Activated CD4-positive, alpha-beta T cell treated with anti-CD3 and anti-CD28 coated beads, Interleukin-2, amount 10 ng/mL, durations not matched to agents 7 days and 5 days (primary cell): ENCODE data around the gene CHST1. TPM values are rescaled to one million over a fixed set of nuclear protein-coding genes. Genes with fewer than 3 reads are reported as not detected.

Experiments
- CTCF ChIA-PET: fragments of 350-600 bp; sonication (Branson Sonifier 250); formaldehyde crosslinking; loops from one replicate; lab custom pipeline; 2021; ENCODE audit warnings: antibody characterized with exemption; lab: Charles Lee
- POLR2A ChIA-PET: fragments of 350-600 bp; sonication (Branson Sonifier 250); formaldehyde crosslinking; loops from one replicate; lab custom pipeline; 2021; ENCODE audit warnings: antibody characterized with exemption; lab: Charles Lee
- DNase-seq: peaks from one replicate; pipeline ENCODE4 v3.0.0-alpha.2; 2020
- H3K27ac Mint-ChIP-seq: one replicate; pipeline ENCODE4 v1.8.0; 2021; ENCODE audit warnings: mild to moderate bottlenecking, moderate library complexity, mixed read lengths
- H3K27me3 Mint-ChIP-seq: one replicate; pipeline ENCODE4 v1.8.0; 2021; ENCODE audit warnings: mixed read lengths
- H3K36me3 Mint-ChIP-seq: one replicate; pipeline ENCODE4 v1.8.0; 2021; ENCODE audit warnings: low read depth, mixed read lengths
- H3K4me1 Mint-ChIP-seq: one replicate; pipeline ENCODE4 v1.8.0; 2021; ENCODE audit warnings: mixed read lengths
- H3K4me3 Mint-ChIP-seq: one replicate; pipeline ENCODE4 v1.8.0; 2021; ENCODE audit warnings: mild to moderate bottlenecking, moderate library complexity, mixed read lengths
- H3K9me3 Mint-ChIP-seq: one replicate; pipeline ENCODE4 v1.8.0; 2021; ENCODE audit warnings: mixed read lengths
- total RNA-seq, 2 experiments: library from RNA; stranded (reverse); gene quantifications; one replicate each; pipeline ENCODE4 v1.2.3, GENCODE V29; 2021

Gene CHST1
- total RNA-seq, 2 experiments from 2014 or later = not detected

DNA sequence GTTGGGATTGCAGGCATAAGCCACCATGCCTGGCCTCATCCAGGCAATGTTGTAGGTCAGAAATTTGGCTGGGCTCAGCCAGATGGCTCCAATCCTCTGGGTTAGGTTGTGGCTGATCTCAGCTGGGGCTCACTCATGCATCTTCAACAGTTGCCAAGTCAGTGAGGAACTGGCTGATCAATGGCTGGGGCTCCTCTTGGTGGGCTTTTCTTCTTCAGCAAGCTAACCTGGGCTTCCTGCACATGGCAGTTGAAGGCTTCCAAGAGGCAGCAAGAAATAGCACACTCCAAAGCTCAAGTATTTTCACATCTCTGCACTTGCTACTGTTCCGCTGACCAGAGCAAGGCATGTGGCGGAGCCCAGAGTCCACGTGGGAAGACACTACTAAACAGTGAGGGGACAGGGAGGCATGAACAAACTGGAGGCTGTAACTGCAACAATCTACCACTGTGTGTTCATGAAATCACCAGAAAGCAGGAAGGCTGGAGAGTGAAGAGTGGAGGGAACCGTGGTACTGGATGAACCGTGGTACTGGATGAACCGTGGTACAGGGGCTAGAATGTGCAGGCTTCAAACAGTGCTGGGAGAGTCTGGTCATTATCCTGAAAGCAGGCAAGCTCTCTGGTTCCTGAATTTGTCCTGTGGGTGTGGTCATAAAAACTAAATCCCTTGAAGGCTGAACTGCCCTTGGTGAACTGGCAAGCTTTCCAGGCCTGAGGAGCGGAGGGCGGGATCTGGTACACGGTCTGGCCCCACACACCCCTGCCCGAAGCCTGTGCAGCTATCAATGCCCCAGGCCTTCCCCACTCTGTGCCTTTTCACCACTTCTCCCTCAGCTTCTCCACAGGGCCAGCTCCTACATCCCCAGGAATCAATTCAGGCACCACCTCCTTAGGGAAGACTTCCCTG, 20.2 kb downstream of the CHST1 start:
- no peaks in the 10 kb centered on the region for H3K4me1 Mint-ChIP-seq
- H3K27ac Mint-ChIP-seq = no peak overlapping the region
- POLR2A ChIA-PET = no interaction called here
- H3K36me3 Mint-ChIP-seq = no peaks in the 10 kb centered on the region
- CTCF ChIA-PET = interaction anchor here (0.6 kb wide), 1 partner anchor 295 kb away, joined by 3 read pairs; no protein-coding TSS in a partner anchor
- no peak overlapping the region for H3K4me3 Mint-ChIP-seq
- no peaks in the 10 kb centered on the region for H3K9me3 Mint-ChIP-seq
- peaks cover 11% of the 10 kb centered on the region for H3K27me3 Mint-ChIP-seq
- no peak for DNase-seq

GRCh38 chr11:45643598-45644260, 21.7 kb downstream of the CHST1 start:
- Mint-ChIP-seq H3K4me1 (no peaks in the 10 kb centered on the region), H3K27me3 (peaks cover 19% of the 10 kb centered on the region), H3K4me3 (no peak overlapping the region), H3K9me3 (no peaks in the 10 kb centered on the region), H3K27ac (no peak overlapping the region), H3K36me3 (no peaks in the 10 kb centered on the region)
- ChIA-PET POLR2A (no interaction called here), CTCF (interaction anchor here (0.8 kb wide), 1 partner anchor 11 kb away, joined by 5 read pairs; no protein-coding TSS in a partner anchor)
- DNase-seq = no peak

DNA sequence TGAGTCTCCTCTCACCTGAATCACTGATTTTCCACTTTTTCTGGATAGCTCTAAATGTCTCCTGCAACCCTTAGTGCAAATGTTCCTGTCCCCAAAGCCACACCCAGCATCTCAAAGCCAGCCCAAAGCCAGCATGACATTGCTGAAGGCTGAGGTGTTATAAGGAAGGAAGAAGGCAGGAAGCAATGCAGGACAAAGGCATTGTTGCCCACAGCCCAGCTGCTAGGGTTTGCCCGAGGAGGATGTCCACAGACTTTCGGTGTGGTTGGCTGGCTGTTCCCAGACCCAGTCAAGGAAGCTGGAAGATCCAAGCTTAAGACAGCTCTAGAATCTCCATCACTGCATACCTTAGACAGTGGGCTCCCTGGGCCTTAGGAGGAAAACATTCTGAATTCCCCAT, 23.5 kb downstream of the CHST1 start:
- no peaks in the 10 kb centered on the region for H3K4me1 Mint-ChIP-seq
- ChIA-PET CTCF (interaction anchor here (1.3 kb wide), 2 partner anchors 13 to 15 kb away, joined by 4 read pairs; no protein-coding TSS in a partner anchor), POLR2A (no interaction called here)
- no peak for DNase-seq
- H3K9me3 Mint-ChIP-seq = no peaks in the 10 kb centered on the region
- no peaks in the 10 kb centered on the region for H3K36me3 Mint-ChIP-seq
- H3K27me3 Mint-ChIP-seq = peaks cover 27% of the 10 kb centered on the region
- no peak overlapping the region for H3K27ac Mint-ChIP-seq
- no peak overlapping the region for H3K4me3 Mint-ChIP-seq

GRCh38 chr11:45638051-45638450, 27.4 kb downstream of the CHST1 start:
- Mint-ChIP-seq H3K36me3 (no peaks in the 10 kb centered on the region), H3K27ac (no peak overlapping the region), H3K4me3 (no peak overlapping the region), H3K27me3 (peaks cover 26% of the 10 kb centered on the region), H3K4me1 (no peaks in the 10 kb centered on the region), H3K9me3 (no peaks in the 10 kb centered on the region)
- CTCF ChIA-PET = no interaction called here
- POLR2A ChIA-PET = no interaction called here
- no peak for DNase-seq

DNA sequence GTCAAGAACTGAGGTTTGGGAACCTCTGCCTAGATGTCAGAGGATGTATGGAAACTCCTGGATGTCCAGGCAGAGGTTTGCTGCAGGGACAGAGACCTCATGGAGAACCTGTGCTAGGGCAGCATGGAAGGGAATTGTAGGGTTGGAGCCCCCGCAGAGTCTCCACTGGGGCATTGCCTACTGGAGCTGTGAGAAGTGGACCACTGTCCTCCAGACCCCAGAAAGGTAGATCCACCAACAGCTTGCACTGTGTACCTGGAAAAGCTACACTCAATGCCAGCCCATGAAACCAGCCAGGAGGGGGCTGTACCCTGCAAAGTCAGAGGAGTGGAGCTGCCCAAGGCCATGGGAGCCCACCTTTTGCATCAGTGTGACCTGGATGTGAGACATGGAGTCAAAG, 29.5 kb downstream of the CHST1 start:
- Mint-ChIP-seq H3K27me3 (peaks cover 37% of the 10 kb centered on the region), H3K27ac (no peak overlapping the region), H3K4me1 (no peaks in the 10 kb centered on the region), H3K4me3 (no peak overlapping the region), H3K9me3 (no peaks in the 10 kb centered on the region), H3K36me3 (no peaks in the 10 kb centered on the region)
- POLR2A ChIA-PET = no interaction called here
- no peak for DNase-seq
- CTCF ChIA-PET = no interaction called here

GRCh38 chr11:45625611-45626010, 39.8 kb downstream of the CHST1 start:
- Mint-ChIP-seq H3K27me3 (peaks cover 13% of the 10 kb centered on the region), H3K4me3 (no peak overlapping the region), H3K36me3 (no peaks in the 10 kb centered on the region), H3K4me1 (no peaks in the 10 kb centered on the region), H3K9me3 (peaks cover 3% of the 10 kb centered on the region), H3K27ac (no peak overlapping the region)
- ChIA-PET CTCF (interaction anchor here (0.6 kb wide), 1 partner anchor 189 kb away, joined by 3 read pairs; no protein-coding TSS in a partner anchor), POLR2A (no interaction called here)
- no peak for DNase-seq

- DNase-seq = no peak
- Mint-ChIP-seq H3K9me3 (peaks cover 5% of the 10 kb centered on the region), H3K4me1 (no peaks in the 10 kb centered on the region), H3K4me3 (no peak overlapping the region), H3K27ac (no peak overlapping the region), H3K27me3 (peaks cover 6% of the 10 kb centered on the region), H3K36me3 (no peaks in the 10 kb centered on the region)
- ChIA-PET POLR2A (interaction anchor here (0.6 kb wide), 1 partner anchor 30 kb away, joined by 6 read pairs; no protein-coding TSS in a partner anchor), CTCF (no interaction called here)
These were observed 41.3 kb downstream of the CHST1 start for GRCh38 chr11:45624095-45624494.

GRCh38 chr11:45622861-45623260, 42.6 kb downstream of the CHST1 start:
- POLR2A ChIA-PET = no interaction called here
- Mint-ChIP-seq H3K9me3 (peaks cover 5% of the 10 kb centered on the region), H3K36me3 (no peaks in the 10 kb centered on the region), H3K27me3 (peaks cover 7% of the 10 kb centered on the region), H3K4me1 (no peaks in the 10 kb centered on the region), H3K4me3 (no peak overlapping the region), H3K27ac (no peak overlapping the region)
- CTCF ChIA-PET = no interaction called here
- no peak for DNase-seq

DNA sequence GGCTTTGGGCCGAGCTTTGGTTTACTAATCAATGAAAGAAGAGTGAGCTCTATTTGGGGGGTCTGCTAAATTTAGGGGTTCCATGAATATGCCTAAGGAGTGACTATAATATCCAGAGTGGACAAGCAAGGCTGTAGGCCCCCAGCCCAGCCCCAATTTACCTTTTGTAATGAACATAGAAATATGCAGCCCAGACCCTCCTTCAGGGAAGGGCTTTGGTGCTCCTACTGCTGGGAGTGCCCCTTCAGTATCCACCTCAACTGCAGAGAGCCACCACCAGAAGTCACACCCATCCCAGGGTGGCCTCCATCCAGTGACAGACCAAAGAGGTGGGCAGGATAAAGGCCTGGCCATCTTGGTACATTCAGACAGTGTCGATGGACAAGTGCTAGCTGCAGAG, 43.1 kb downstream of the CHST1 start:
- Mint-ChIP-seq H3K27ac (no peak overlapping the region), H3K4me3 (no peak overlapping the region), H3K27me3 (peaks cover 12% of the 10 kb centered on the region), H3K36me3 (no peaks in the 10 kb centered on the region), H3K4me1 (no peaks in the 10 kb centered on the region), H3K9me3 (peaks cover 5% of the 10 kb centered on the region)
- no peak for DNase-seq
- POLR2A ChIA-PET = no interaction called here
- CTCF ChIA-PET = no interaction called here

DNA sequence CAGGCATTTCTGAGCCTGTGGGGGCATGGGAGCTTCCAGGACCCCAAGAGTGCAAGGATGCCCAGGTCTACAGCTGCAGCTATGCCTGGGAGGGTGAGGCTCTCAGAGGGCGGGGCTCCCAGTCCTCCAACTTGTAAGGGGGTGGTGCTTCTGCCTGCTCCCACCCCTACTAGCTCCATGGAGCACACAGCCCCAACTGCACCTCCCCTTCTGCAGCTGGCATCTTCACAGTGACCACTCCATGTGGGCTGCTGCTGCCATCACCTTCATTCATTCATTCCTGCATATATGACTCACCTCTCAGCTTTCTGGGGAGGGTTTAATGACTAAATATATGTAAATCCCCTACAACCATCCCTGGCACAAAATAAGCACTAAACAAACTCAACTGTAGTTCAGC, 43.8 kb downstream of the CHST1 start:
- H3K36me3 Mint-ChIP-seq = no peaks in the 10 kb centered on the region
- DNase-seq = no peak
- no peak overlapping the region for H3K4me3 Mint-ChIP-seq
- POLR2A ChIA-PET = no interaction called here
- CTCF ChIA-PET = no interaction called here
- peaks cover 12% of the 10 kb centered on the region for H3K27me3 Mint-ChIP-seq
- no peaks in the 10 kb centered on the region for H3K4me1 Mint-ChIP-seq
- H3K9me3 Mint-ChIP-seq = peaks cover 5% of the 10 kb centered on the region
- no peak overlapping the region for H3K27ac Mint-ChIP-seq

- no peak overlapping the region for H3K27ac Mint-ChIP-seq
- H3K4me3 Mint-ChIP-seq = no peak overlapping the region
- no peak for DNase-seq
- H3K27me3 Mint-ChIP-seq = peaks cover 10% of the 10 kb centered on the region
- H3K36me3 Mint-ChIP-seq = no peaks in the 10 kb centered on the region
- H3K4me1 Mint-ChIP-seq = no peaks in the 10 kb centered on the region
- ChIA-PET CTCF (interaction anchor here (0.6 kb wide), 1 partner anchor 28 kb away, joined by 3 read pairs; no protein-coding TSS in a partner anchor), POLR2A (no interaction called here)
- peaks cover 5% of the 10 kb centered on the region for H3K9me3 Mint-ChIP-seq
These were observed 45.2 kb downstream of the CHST1 start for GRCh38 chr11:45620243-45620642.

DNA sequence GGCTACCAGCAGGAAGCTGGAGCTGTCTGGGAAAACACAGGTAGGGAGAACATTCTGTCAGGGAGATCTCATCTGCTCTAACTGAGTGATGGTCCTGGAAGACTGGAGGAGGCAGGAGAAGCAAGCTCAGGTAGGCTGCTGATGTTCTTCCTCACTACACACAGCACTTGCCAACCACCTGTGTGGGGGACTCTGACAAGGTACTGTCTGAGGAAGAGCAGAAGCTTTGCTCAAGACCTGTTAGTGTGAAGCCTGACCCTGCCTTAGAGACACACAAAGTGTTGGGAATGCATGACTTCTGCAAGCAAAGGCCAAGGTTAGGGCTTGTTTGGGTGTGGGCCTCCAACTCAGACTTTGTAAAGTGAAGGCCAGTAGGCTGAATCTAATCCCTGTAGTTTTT, 46.5 kb downstream of the CHST1 start:
- no peaks in the 10 kb centered on the region for H3K4me1 Mint-ChIP-seq
- H3K27ac Mint-ChIP-seq = no peak overlapping the region
- H3K36me3 Mint-ChIP-seq = no peaks in the 10 kb centered on the region
- peaks cover 10% of the 10 kb centered on the region for H3K27me3 Mint-ChIP-seq
- POLR2A ChIA-PET = no interaction called here
- H3K9me3 Mint-ChIP-seq = peaks cover 5% of the 10 kb centered on the region
- no peak overlapping the region for H3K4me3 Mint-ChIP-seq
- no peak for DNase-seq
- CTCF ChIA-PET = no interaction called here
